Measurements from ENCODE around the gene STK10.
"Not testable (repeated sequence)": the region's sequence is repeated elsewhere in the genome, so short reads cannot be mapped to it uniquely, and the experiment has no call there.

Gene STK10

DNA sequence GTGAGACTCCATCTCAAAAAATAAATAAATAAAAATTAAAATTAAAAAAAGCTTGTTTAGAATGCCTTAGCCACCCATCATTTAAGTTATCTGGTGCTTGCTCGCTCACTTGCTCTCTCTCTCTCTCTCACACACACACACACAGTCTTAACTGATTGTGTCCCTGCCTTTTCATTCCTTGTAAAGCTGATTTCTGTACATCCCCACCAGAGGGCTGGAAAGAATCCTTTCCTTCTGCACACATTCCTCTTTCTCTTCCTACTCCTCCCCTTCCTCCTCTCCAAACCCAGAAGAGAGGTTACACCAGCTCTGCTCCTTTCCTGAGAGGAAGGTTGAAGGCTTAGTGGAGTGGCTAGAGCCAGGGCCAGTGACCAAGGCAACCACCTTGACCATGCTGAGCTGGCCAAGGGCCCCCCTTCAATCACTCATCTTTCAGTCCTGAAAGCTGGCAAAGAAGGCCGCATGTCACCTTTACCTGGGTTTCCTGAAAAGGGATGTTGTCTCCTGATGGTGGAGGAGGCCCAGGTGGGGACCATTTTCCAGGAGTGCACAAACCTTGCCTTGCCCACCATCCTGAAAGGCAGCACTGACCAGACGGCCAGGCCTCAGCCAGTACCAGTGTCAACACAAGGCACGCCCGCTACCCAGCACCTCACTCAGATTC lies 25.6 kb downstream of the STK10 start:
- TF ChIP-seq, protein P1, sequence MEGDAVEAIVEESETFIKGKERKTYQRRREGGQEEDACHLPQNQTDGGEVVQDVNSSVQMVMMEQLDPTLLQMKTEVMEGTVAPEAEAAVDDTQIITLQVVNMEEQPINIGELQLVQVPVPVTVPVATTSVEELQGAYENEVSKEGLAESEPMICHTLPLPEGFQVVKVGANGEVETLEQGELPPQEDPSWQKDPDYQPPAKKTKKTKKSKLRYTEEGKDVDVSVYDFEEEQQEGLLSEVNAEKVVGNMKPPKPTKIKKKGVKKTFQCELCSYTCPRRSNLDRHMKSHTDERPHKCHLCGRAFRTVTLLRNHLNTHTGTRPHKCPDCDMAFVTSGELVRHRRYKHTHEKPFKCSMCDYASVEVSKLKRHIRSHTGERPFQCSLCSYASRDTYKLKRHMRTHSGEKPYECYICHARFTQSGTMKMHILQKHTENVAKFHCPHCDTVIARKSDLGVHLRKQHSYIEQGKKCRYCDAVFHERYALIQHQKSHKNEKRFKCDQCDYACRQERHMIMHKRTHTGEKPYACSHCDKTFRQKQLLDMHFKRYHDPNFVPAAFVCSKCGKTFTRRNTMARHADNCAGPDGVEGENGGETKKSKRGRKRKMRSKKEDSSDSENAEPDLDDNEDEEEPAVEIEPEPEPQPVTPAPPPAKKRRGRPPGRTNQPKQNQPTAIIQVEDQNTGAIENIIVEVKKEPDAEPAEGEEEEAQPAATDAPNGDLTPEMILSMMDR (IDR thresholded peaks at IDR 0.05; ENCODE audit: extremely low read depth, insufficient read depth, missing control alignments), result no peak
- no peak for DNase-seq (ENCODE audit: low spot score)
- in situ Hi-C loops (cut with MboI; ENCODE audit: low pct_unique_long_range_greater_than_20kb, low sequenced_read_pairs, unreplicated experiment), result no loop called here

DNA sequence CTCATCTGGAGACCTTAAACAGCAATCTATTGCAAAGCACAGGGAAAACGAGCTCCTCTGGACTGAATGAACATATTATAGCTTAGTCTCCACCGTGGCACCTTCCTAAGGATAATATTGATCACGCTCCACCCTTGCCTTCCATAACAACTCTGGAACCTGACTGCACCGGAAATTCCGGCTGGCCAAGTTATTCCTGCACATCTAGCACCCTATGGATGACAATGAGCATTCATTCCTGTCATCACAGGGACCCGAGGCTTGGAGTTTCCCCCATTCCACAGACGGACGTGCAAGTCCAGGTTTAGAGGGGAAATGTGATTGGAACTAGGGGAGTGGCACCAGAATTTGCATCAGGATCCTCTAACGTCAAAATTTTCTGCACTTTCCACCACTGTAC lies 27.5 kb downstream of the STK10 start:
- TF ChIP-seq, protein P1 (IDR thresholded peaks at IDR 0.05; ENCODE audit: extremely low read depth, insufficient read depth, missing control alignments), result no peak
- no peak for DNase-seq (ENCODE audit: low spot score)
- in situ Hi-C loops (cut with MboI; ENCODE audit: low pct_unique_long_range_greater_than_20kb, low sequenced_read_pairs, unreplicated experiment), result no loop called here

DNA sequence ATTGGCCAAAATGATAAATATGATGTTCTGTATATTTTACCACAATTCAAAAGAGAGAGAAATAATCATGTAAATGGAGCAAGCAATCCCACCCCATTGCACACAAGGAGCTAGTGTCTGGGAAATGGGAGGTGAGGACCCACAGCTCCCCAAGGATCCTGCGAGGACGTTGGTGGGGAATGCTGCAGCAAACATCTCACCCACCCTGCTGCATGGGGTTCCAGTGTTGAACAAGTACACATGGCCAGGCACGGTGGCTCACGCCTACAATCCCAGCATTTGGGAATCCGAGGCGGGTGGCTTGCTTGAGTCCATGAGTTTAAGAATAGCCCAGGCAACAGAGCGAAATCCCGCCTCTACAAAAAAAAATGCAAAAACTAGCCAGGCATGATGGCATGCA lies 29.0 kb downstream of the STK10 start:
- TF ChIP-seq, protein P1 (IDR thresholded peaks at IDR 0.05; ENCODE audit: extremely low read depth, insufficient read depth, missing control alignments), result no peak
- in situ Hi-C loops (cut with MboI; ENCODE audit: low pct_unique_long_range_greater_than_20kb, low sequenced_read_pairs, unreplicated experiment), result no loop called here
- no peak for DNase-seq (ENCODE audit: low spot score)

DNA sequence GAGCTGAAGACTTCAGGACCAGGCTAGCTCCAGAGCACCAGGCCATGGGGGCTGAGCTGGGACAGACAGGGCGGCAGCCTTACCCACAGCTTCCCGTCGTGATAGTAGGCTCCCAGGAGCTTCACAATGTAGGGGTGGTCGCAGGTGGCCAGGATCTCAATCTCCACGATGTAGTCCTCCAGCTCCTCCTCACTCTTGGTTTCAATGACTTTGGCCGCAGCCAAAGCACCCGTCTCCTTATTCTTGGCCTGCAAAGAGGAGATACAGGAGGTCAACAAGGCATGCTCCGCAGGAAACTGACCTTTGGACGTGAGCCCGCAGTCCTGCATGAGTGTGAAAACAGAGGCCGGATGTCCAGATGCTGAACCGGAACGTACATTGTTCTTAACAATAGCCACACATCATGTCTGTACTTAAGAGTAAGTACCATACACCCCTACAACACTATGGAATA lies 31.5 kb downstream of the STK10 start:
- TF ChIP-seq, protein P1 (IDR thresholded peaks at IDR 0.05; ENCODE audit: extremely low read depth, insufficient read depth, missing control alignments), result no peak
- in situ Hi-C loops (cut with MboI; ENCODE audit: low pct_unique_long_range_greater_than_20kb, low sequenced_read_pairs, unreplicated experiment), result no loop called here
- no peak for DNase-seq (ENCODE audit: low spot score)

DNA sequence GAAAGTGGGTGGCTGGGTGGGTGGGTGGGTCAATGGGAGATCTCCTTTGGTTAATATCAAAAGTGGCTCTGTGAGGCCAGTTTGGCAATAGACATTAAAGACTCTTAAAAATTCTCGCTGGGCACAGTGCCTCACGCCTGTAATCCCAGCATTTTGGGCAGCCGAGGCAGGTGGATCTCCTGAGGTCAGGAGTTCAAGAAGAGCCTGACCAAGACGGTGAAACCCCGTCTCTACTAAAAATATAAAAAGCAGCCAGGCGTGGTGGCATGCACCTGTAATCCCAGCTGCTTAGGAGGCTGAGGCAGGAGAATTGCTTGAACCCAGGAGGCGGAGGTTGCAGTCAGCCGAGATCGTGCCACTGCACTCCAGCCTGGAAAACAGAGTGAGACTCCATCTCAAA lies 32.9 kb downstream of the STK10 start:
- in situ Hi-C loops (cut with MboI; ENCODE audit: low pct_unique_long_range_greater_than_20kb, low sequenced_read_pairs, unreplicated experiment); DNase-seq (ENCODE audit: low spot score): not testable (repeated sequence)

DNA sequence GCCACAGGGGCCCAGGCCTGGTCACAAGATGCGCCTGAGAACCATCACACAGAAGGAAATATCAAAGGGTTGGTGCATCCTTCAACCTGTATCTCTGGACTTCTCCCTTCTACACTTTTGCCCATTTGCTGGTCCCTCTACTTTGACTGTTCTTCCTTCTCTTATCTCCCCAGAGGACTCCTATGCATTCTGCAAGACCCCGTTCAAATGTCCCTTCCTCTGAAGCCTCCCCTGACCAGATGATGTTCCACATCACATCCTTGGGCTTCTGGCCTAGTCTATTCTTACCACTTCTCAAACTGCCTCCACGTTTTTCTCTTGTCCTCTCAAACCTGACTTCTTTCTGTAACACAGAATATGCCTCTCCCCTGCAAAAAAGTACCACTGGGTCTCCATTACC lies 34.3 kb downstream of the STK10 start:
- TF ChIP-seq, protein P1 (IDR thresholded peaks at IDR 0.05; ENCODE audit: extremely low read depth, insufficient read depth, missing control alignments), result no peak
- DNase-seq (ENCODE audit: low spot score), result no peak
- in situ Hi-C loops (cut with MboI; ENCODE audit: low pct_unique_long_range_greater_than_20kb, low sequenced_read_pairs, unreplicated experiment), result no loop called here

DNA sequence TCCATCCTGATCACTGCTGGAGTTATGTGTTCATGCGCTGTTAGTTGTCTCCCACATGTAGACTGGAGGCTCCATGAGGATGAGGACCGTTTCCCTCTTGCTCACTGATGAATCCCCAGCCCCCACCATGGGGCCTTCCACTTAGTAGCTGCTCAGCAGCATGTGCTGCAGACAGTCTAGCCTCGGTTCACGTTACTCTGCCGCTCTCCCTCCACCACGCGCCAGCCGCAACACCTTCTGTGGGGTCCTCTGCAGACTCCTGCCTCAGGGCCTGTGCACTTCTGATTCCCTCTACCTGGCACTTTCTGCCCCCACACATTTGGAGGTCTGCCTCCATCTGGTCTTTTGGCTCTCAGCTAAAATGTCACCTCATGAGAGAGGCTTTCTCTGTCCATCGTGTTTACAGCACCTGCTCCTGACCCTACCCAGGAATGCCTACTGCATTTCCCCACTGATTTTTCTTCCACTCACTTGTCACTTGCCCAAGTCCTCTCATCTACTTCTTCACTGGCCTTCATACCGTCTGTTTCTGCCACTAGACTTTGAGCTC lies 36.3 kb downstream of the STK10 start:
- no peak for DNase-seq (ENCODE audit: low spot score)
- TF ChIP-seq, protein P1 (IDR thresholded peaks at IDR 0.05; ENCODE audit: extremely low read depth, insufficient read depth, missing control alignments), result no peak

More for the DNA sequence above, 36.3 kb downstream of the STK10 start:
- in situ Hi-C loops (cut with MboI; ENCODE audit: low pct_unique_long_range_greater_than_20kb, low sequenced_read_pairs, unreplicated experiment), result no loop called here

Measured in GM13977 (cell line).